Ramos (cell line): ENCODE results near the gene ZNF444.

Experiments used
- in situ Hi-C: fragments of 300-500 bp; cut with MboI; formaldehyde crosslinking; loops from one replicate; pipeline ENCODE4 v1.14.3; 2022; ENCODE audit warnings: low sequenced_read_pairs; ENCODE audit not compliant: unreplicated experiment

The ZNF444 gene

GRCh38 chr19:56120371-56121179, 20.5 kb upstream of the ZNF444 start:
- in situ Hi-C loops: no loop called here

DNA sequence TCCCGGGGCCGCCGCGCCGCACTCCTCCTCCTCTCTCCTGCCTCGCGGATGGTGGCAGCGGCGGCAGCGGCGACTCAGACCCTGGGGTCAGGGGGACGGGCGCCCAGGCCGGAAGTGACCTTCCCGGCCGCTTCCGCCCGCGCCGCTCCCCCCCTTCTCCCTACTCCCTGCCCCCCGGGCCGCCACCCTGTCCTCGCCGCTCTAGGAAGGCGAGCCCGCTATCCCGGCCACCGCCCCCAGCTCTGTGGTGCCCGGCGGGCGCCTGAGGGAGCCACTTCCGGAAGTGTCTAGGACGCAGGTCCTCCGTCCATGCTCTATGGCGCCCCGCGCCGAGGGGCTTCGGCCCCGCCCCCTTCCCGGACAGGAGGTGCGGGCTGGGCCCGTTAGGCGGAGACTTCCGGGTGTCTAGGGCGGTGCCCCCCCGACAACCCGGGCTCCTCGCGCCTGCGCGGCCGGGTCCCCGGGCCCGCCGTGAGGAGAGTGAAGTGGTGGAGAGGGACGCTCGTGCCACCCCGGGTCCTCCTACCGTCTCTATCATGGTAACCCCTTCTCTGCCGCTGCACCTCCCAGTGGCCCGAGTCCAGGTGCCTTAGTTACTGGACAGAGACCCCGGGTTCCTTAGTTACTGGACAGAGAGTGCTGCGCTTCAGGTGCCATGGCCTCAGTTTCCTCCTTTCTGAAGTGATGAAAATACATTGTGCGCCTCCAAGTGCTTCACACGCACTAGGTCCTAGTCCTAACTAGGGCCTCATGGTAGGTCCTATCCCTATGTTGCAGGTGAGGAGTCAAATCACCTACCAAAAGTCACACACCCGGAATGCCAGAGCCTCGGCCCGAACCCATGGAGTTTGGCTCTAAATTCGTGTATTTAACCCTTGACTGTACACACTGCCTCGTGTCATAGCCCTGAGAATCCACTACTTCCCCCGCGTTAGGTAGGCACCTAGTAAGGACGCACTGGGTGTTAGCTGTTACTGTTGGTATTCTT, 19.6 kb upstream of the ZNF444 start, which contains the start of gene ZNF787:
Gene ZNF787 (minus strand): TSS at position 116 of the 988 bp plus-strand sequence. CDS start 18,078 bp downstream, outside the sequence.
- in situ Hi-C loops: no loop called here

GRCh38 chr19:56123266-56123891, 17.7 kb upstream of the ZNF444 start:
- in situ Hi-C loops: no loop called here

- in situ Hi-C loops: no loop called here
These were observed 16.5 kb upstream of the ZNF444 start for GRCh38 chr19:56124578-56124977.

- in situ Hi-C loops: no loop called here
These were observed 15.1 kb upstream of the ZNF444 start for GRCh38 chr19:56125806-56126590.

DNA sequence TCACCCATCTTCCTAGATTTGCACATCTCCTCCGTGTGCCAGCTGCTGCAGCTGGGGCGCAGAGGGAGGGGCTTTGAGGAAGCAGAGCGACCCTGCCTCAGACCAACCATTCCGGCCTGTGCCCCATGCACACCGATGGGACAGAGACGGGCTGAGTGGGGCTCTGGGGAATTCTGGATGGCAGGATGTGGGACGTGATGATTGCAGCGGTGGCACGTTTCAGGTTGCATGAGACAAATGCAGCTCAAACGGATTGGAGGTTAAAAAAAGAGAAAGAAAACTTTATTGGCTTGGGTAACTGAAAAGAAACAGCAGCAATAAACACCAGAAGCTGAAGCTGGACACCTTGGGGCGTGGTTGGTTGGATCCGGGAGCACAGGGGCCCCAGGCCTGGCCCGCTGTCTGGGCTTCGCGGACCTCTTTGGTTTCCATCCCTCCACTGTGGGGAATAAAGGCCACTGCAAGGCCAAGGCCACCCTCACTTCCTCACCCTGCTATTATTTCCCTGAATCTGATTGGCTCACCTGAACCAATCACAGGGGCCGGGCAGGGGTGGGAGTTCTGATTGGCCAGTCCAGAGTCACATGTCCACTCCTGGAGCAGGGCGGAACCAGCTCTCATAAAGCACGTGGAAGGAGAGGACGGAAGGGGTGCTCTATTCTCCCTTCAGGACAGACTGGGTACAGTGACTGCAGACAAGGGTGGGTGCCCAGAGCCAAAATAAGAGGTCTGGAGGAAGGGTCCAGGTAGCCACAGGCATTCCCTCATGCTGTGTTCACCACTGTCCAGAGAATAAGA, 13.9 kb upstream of the ZNF444 start:
- in situ Hi-C loops: no loop called here

DNA sequence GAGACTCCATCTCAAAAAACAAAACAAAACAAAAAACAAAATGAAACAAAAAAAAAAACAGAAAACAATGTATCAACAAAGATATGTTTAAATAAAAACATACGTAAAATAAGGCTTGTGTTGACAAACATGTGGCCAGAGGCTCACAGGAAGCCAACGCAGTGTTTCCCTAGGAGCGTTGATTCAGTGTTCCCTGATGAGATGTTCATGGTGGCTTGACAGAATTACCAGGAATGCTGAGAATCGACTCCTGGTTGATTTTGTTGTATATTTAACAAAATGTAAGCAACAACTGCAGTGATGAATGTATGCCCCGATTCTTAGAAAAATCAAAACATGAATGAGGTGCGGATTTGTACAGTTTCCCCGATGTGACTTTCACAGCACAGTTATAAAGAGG, 11.1 kb upstream of the ZNF444 start:
- in situ Hi-C loops: no loop called here

DNA sequence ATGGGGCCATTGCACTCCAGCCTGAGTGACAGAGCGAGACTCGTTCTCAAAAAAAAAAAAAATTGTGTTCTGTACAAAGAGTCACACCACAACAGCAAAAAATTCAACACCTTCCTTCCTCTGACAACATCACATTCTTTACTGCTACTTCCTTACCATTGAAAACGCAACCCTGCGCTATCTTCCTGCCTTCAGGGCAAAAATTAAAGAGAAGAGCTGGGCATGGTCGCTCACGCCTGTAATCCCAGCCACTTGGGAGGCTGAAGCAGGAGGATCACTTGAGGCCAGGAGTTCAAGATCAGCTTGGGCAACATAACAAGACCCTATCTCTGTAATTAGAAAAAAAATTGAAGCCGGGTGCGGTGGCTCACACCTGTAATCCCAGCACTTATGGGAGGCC, 9.4 kb upstream of the ZNF444 start:
- in situ Hi-C loops: no loop called here

- in situ Hi-C loops: no loop called here
These were observed 8.7 kb upstream of the ZNF444 start for GRCh38 chr19:56132316-56132822.

- in situ Hi-C loops: no loop called here
These were observed 7.0 kb upstream of the ZNF444 start for GRCh38 chr19:56133858-56134653.

GRCh38 chr19:56134654-56134921, 6.5 kb upstream of the ZNF444 start:
- in situ Hi-C loops: no loop called here

DNA sequence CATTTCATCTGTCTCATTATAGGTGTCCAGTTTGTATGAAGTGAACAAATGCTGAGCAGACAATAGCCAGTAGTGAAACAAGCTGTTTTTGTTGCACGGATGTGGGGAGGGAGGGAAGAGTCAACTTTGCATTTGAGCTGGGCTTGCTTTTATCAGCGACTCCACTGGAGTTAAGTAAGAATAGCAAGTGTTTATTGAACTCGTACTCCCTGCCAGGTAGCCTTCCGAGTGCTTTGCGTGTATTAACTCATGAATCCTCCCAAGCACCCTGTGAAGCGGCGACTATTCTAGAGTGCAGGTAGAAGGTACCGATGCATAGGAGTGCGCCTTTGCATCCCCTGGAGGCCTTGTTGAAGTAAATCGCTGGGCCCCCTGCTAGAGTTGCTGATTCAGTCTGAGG, 4.7 kb upstream of the ZNF444 start:
- in situ Hi-C loops: no loop called here

GRCh38 chr19:56137405-56137804, 3.7 kb upstream of the ZNF444 start:
- in situ Hi-C loops: no loop called here

DNA sequence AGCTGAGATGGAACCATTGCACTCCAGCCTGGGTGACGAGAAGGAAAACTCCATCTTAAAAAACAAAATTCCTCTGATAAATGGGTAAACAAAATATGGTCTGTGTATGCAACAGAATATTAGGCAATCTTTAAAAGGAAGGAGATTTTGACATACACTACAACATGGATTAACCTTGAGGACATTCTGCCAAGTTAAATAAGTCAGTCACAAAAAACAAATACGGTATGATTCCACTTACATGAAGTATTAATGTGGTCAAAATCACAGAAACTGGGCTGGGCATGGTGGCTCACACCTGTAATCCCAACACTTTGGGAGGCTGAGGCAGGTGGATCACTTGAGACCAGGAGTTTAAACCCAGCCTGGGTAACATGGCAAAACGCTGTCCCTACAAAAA, 3.0 kb upstream of the ZNF444 start:
- in situ Hi-C loops: no loop called here

GRCh38 chr19:56139847-56140582, 1.1 kb upstream of the ZNF444 start:
- in situ Hi-C loops: no loop called here

DNA sequence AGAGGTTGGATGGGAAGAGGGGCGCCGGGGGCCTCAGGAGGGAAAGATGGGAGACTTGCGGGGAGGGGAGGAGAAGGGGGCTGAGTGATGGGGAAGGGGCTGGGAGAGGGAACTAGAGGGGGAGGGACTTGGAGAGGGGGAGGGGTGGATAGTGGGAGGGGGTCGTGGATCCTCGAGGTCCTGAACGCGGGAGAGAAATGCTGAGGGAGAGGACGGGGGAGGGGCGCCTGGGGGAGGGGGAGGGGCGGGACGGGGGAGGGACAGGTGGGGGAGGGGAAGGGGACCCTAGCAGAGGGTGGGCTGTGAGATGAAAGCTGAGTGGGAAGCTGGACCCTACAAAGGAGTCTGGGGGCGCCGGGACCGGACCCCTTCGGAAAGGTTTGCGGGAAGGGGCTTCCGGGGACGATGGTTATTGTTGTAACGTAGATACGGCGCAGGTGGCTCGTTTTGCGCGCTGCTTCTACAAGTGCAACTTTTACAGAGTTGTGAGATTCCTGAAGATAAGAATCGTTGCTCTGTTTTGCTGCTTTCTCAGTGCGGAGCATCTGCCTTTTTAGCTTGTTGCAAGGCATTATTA, 418 bp downstream of the ZNF444 start:
- in situ Hi-C loops: no loop called here

DNA sequence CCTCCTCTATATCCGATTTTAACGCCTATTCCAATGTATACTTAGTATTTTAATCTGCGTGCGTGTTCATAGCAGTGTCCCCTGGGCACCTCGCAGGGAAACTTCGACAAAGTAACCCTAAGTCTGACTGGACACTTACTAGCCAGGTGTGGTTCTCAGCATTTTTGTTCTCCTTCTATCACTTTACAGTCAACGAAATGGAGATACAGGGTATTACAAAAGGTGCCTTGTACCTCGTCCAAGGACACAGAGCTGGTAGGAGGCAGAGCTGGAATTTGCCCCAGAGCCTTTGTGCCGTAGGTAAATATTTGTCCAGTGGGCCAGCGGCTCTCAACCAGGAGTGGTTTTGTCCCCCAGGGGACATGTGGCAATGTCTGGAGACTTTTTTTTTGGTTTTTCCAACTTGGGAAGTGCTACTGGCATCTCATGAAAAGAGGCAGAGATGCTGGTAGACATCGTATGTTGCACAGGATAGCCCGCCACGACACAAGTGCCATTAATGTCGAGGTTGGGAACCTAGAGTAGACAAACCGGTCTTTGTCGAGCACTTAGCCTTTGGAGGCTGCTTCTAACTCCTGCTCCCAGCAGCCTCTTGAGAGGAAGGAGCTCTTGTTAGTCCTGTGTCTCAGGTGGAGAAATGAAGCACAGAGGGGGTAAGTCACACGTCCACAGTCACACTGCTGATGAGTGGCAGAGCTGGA, 1.1 kb downstream of the ZNF444 start:
- in situ Hi-C loops: no loop called here
